ENCODE measurements around the gene COL4A6. TPM values are rescaled to one million over a fixed set of nuclear protein-coding genes. Genes with fewer than 3 reads are reported as not detected.

Gene COL4A6
- total RNA-seq, 1 experiment from 2014 or later = 2.4 TPM

GRCh38 chrX:108275732-108276131 is 162.5 kb downstream of the COL4A6 start:
- Histone ChIP-seq H3K9me3 (ENCODE audit: control insufficient read depth in 1 of 2, insufficient read depth in 1 of 2, low read depth in 1 of 2, low read length in 2 of 2) (no peaks in the 10 kb centered on the region), H3K27me3 (ENCODE audit: insufficient read depth, low read length) (no peaks in the 10 kb centered on the region), H3K4me3 (replicated peaks in 1 of 2; ENCODE audit: low read depth in 1 of 2, low read length in 2 of 2) (no peak overlapping the region), H3K36me3 (ENCODE audit: control insufficient read depth in 1 of 2, insufficient read depth in 2 of 2, low read length in 2 of 2) (no peaks in the 10 kb centered on the region), H4K20me1 (ENCODE audit: insufficient read depth) (no peaks in the 10 kb centered on the region), H3K4me1 (ENCODE audit: control insufficient read depth in 1 of 2, insufficient read depth in 2 of 2, low read length in 2 of 2) (no peaks in the 10 kb centered on the region), H3K27ac (ENCODE audit: low read depth, low read length) (no peak overlapping the region), H3K4me2 (ENCODE audit: low read length) (no peak overlapping the region), H3K9me2 (ENCODE audit: insufficient read depth) (no peaks in the 10 kb centered on the region), H3K9ac (ENCODE audit: low read length) (no peak overlapping the region), H3K79me2 (ENCODE audit: insufficient read depth, low read length) (no peaks in the 10 kb centered on the region), H2AFZ (ENCODE audit: low read depth, low read length, poor library complexity, severe bottlenecking) (no peak overlapping the region)
- POLR2A ChIA-PET = no interaction called here
- BruUV-seq (replicated peaks) = no TSS peak
- no peak for DNase-seq (ENCODE audit: low read depth, low spot score)
- no peak for TF ChIP-seq POLR2A (IDR thresholded peaks at IDR 0.05; ENCODE audit: borderline replicate concordance, extremely low read depth, insufficient read depth, insufficient read length)
- TF ChIP-seq ATF3 (IDR thresholded peaks at IDR 0.05) = no peak
- no peak for TF ChIP-seq JUND (IDR thresholded peaks at IDR 0.05)
- no peak for TF ChIP-seq EGR1 (IDR thresholded peaks at IDR 0.05; ENCODE audit: low read depth)
- no peak for TF ChIP-seq SRF (IDR thresholded peaks at IDR 0.05; ENCODE audit: low read depth)
- TF ChIP-seq ZFX (IDR thresholded peaks at IDR 0.05) = no peak
- TF ChIP-seq CTCF (IDR thresholded peaks at IDR 0.05 in 2 of 3, conservative IDR thresholded peaks at IDR 0.05 in 1 of 3; ENCODE audit: borderline replicate concordance in 1 of 3, insufficient read depth in 1 of 3, low read depth in 2 of 3, low read length in 2 of 3) = no peak
- TF ChIP-seq CEBPB (IDR thresholded peaks at IDR 0.05; ENCODE audit: low read depth) = no peak
- TF ChIP-seq SIN3A (IDR thresholded peaks at IDR 0.05; ENCODE audit: low read depth) = no peak
- no peak for TF ChIP-seq ELF1 (IDR thresholded peaks at IDR 0.05; ENCODE audit: borderline replicate concordance, low read depth)
- TF ChIP-seq CBX3 (IDR thresholded peaks at IDR 0.05; ENCODE audit: low read depth) = no peak
- TF ChIP-seq POLR2AphosphoS5 (IDR thresholded peaks at IDR 0.05; ENCODE audit: low read depth, low read length) = no peak
- intact Hi-C loops (cut with micrococcal nuclease) = no loop called here
- RAD21 ChIA-PET (ENCODE audit: low non-redundant PET in 1 of 2, low total read pairs in 2 of 2, uncharacterized antibody in 2 of 2, unreplicated experiment in 2 of 2) = no interaction called here
- no peak for ATAC-seq
- CTCF ChIA-PET = no interaction called here
